GM12891 (cell line): ENCODE measurements around the gene FOXN3.

Experiments used
- POLR2A ChIP-seq: IDR thresholded peaks from 2 replicates; pipeline ENCODE4 v1.6.1; 2011; ENCODE audit warnings: low read depth, low read length, control low read depth
- POLR2AphosphoS5 ChIP-seq: IDR thresholded peaks from 2 replicates; pipeline ENCODE4 v1.6.1; 2011; ENCODE audit warnings: low read depth, low read length, control low read depth

GRCh38 chr14:89140326-89140725 is 276.7 kb downstream of the FOXN3 start:
- no peak for TF ChIP-seq POLR2AphosphoS5
- TF ChIP-seq POLR2A, result no peak
